Progenitor cell of endocrine pancreas (in vitro differentiated cells): ENCODE results near the gene KCNK4. TPM values are rescaled to one million over a fixed set of nuclear protein-coding genes. Genes with fewer than 3 reads are reported as not detected.
A peak's percentile ranks its signal among the peaks of the same experiment; 100 is the strongest.

Experiments used
- DNase-seq: peaks from one replicate; pipeline ENCODE4 v3.0.0; 2021; ENCODE audit warnings: low spot score; ENCODE audit not compliant: unreplicated experiment
- H3K27ac Mint-ChIP-seq: 2 replicates; pipeline ENCODE4 v1.8.0; 2021; ENCODE audit warnings: mild to moderate bottlenecking, moderate library complexity, mixed read lengths
- H3K27me3 Mint-ChIP-seq: 2 replicates; pipeline ENCODE4 v1.8.0; 2021; ENCODE audit warnings: mixed read lengths
- H3K36me3 Mint-ChIP-seq: 2 replicates; pipeline ENCODE4 v1.8.0; 2022; ENCODE audit warnings: mixed read lengths; ENCODE audit not compliant: insufficient read depth
- H3K4me1 Mint-ChIP-seq: 2 replicates; pipeline ENCODE4 v1.8.0; 2021; ENCODE audit warnings: low read depth, mixed read lengths
- H3K4me3 Mint-ChIP-seq: 2 replicates; pipeline ENCODE4 v1.8.0; 2021; ENCODE audit warnings: low read depth, mild to moderate bottlenecking, moderate library complexity, mixed read lengths
- H3K9me3 Mint-ChIP-seq: 2 replicates; pipeline ENCODE4 v1.8.0; 2021; ENCODE audit warnings: low read depth, mixed read lengths
- CTCF ChIP-seq: fragments of 200-600 bp; sonication (generic); IDR thresholded peaks from one replicate; pipeline ENCODE4 v1.5.0; 2021; ENCODE audit warnings: antibody characterized with exemption, mild to moderate bottlenecking; ENCODE audit not compliant: unreplicated experiment
- total RNA-seq: library from RNA; stranded (reverse); gene quantifications from 2 replicates; pipeline ENCODE4 v1.2.1, GENCODE V29; 2021

KCNK4 gene
- total RNA-seq, 1 donor from 2014 or later: 0.62 TPM

DNA sequence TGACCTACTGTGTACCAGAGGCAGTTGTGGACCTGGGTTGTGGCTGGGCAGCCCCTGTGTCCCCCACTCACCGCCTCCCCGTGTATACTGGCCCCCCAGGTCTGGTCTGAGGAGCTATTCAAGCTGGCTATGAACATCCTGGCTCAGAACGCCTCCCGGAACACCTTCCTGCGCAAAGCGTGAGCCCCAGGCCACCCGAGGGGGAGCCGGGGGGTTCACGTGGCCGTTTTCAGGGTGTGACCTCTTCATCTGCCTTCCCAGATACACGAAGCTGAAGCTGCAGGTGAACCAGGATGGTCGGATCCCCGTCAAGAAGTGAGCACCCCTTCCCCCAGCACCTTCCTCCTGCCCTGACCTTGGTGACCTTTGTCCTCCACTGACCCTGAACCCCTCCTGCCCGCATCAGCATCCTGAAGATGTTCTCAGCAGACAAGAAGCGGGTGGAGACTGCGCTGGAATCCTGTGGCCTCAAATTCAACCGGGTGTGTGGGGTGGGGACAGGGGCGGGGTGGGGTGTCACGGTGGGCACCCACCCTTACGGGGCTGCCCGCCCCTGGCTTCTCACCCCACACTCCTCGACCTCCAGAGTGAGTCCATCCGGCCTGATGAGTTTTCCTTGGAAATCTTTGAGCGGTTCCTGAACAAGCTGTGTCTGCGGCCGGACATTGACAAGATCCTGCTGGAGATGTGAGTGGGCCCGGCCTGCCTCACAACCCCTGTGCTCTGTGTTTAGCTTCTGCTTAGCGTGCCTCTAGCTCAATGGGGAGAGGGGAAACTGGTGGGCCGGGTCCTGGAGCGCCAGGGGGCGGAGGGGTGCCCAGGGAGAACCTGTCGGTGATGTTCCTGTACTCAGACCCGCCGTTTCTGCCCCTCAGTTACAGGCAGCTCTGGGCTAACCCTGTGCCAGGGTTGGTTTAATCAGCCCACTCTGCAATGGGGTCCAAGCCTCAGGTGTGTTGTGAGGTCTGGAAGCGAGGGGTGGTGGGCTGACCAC, 35.7 kb upstream of the KCNK4 start:
- Mint-ChIP-seq H3K9me3 (no peaks in the 10 kb centered on the region), H3K36me3 (peaks cover 12% of the 10 kb centered on the region), H3K27me3 (no peaks in the 10 kb centered on the region), H3K4me1 (peaks cover 7% of the 10 kb centered on the region), H3K27ac (no peak overlapping the region), H3K4me3 (no peak overlapping the region)
- no peak for TF ChIP-seq CTCF
- DNase-seq: no peak

DNA sequence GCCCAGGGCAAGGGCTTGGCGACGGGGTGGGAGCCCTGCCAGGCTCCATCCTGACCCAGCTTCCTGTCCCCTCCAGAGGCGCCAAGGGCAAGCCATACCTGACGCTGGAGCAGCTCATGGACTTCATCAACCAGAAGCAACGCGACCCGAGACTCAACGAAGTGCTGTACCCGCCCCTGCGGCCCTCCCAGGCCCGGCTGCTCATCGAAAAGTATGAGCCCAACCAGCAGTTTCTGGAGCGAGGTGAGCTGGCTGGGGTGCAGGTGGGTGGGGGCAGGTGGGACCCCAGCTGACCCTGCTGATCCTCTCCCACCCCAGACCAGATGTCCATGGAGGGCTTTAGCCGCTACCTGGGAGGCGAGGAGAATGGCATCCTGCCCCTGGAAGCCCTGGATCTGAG, 34.8 kb upstream of the KCNK4 start:
- no peaks in the 10 kb centered on the region for H3K9me3 Mint-ChIP-seq

GRCh38 chr11:64258356-64258755, 32.7 kb upstream of the KCNK4 start:
- no peak for DNase-seq
- Mint-ChIP-seq H3K4me1 (no peaks in the 10 kb centered on the region), H3K4me3 (no peak overlapping the region), H3K27ac (no peak overlapping the region), H3K9me3 (no peaks in the 10 kb centered on the region), H3K27me3 (no peaks in the 10 kb centered on the region), H3K36me3 (peaks cover 15% of the 10 kb centered on the region)
- TF ChIP-seq CTCF: no peak

More for the DNA sequence above, 34.8 kb upstream of the KCNK4 start:
- no peak for DNase-seq
- Mint-ChIP-seq H3K4me1 (peaks cover 7% of the 10 kb centered on the region), H3K27ac (no peak overlapping the region), H3K4me3 (no peak overlapping the region), H3K36me3 (peaks cover 12% of the 10 kb centered on the region), H3K27me3 (no peaks in the 10 kb centered on the region)
- TF ChIP-seq CTCF: no peak

- no peak for DNase-seq
- TF ChIP-seq CTCF: no peak
- no peaks in the 10 kb centered on the region for H3K4me1 Mint-ChIP-seq
- H3K9me3 Mint-ChIP-seq: no peaks in the 10 kb centered on the region
- peak overlapping the region; percentile 59 for H3K27ac Mint-ChIP-seq
- peaks cover 15% of the 10 kb centered on the region for H3K36me3 Mint-ChIP-seq
- no peak overlapping the region for H3K4me3 Mint-ChIP-seq
- H3K27me3 Mint-ChIP-seq: no peaks in the 10 kb centered on the region
Measured at GRCh38 chr11:64258946-64259532, 32.1 kb upstream of the KCNK4 start.

GRCh38 chr11:64259533-64260067, 31.5 kb upstream of the KCNK4 start:
- Mint-ChIP-seq H3K36me3 (peaks cover 15% of the 10 kb centered on the region), H3K27ac (peak overlapping the region; percentile 59), H3K27me3 (no peaks in the 10 kb centered on the region), H3K4me1 (no peaks in the 10 kb centered on the region), H3K9me3 (no peaks in the 10 kb centered on the region), H3K4me3 (no peak overlapping the region)
- no peak for DNase-seq
- no peak for TF ChIP-seq CTCF
